Left ventricle myocardium inferior (tissue), 1 donor: ENCODE data around the gene UQCC2. TPM values are rescaled to one million over a fixed set of nuclear protein-coding genes. Genes with fewer than 3 reads are reported as not detected.

Experiments
- DNase-seq: peaks from one replicate; pipeline ENCODE4 v3.0.0-alpha.2; 2020
- H3K27ac ChIP-seq: fragments of 200-600 bp; replicated peaks from 2 replicates; pipeline ENCODE4 v1.8.0; 2021
- H3K27me3 ChIP-seq: fragments of 200-600 bp; 2 replicates; pipeline ENCODE4 v1.8.0; 2021; ENCODE audit warnings: low read depth
- H3K36me3 ChIP-seq: fragments of 200-600 bp; 2 replicates; pipeline ENCODE4 v1.8.0; 2021
- H3K4me1 ChIP-seq: fragments of 200-600 bp; 2 replicates; pipeline ENCODE4 v1.8.0; 2021
- H3K4me3 ChIP-seq: fragments of 200-600 bp; 2 replicates; pipeline ENCODE4 v1.8.0; 2021; ENCODE audit warnings: mild to moderate bottlenecking, moderate library complexity
- H3K9me3 ChIP-seq: fragments of 200-600 bp; replicated peaks from 2 replicates; pipeline ENCODE4 v1.8.0; 2021
- intact Hi-C: fragments of 100-400 bp; cut with micrococcal nuclease; formaldehyde crosslinking; loops from one replicate; pipeline ENCODE4 v1.11.0; 2022
- total RNA-seq: library from RNA; stranded (reverse); fragmentation: NEBNext Ultra II Directional; extraction: Animal tissue kit (Norgen Biotek cat#: 25700); gene quantifications from one replicate; pipeline ENCODE4 v1.2.1, GENCODE V29; 2021
- TF ChIP-seq, protein P1 (sequence below): fragments of 200-600 bp; IDR thresholded peaks from 2 replicates; pipeline ENCODE4 v1.8.0; 2021; ENCODE audit warnings: antibody characterized with exemption, mild to moderate bottlenecking, borderline replicate concordance
- donor health status: DM: no; HTN: yes; CAD: no; lungs with severe emphysema.

UQCC2 gene
- total RNA-seq, 1 donor from 2014 or later = 199 TPM

- Histone ChIP-seq H3K36me3 (peaks cover 61% of the 10 kb centered on the region), H3K27me3 (no peaks in the 10 kb centered on the region), H3K4me1 (peaks cover 11% of the 10 kb centered on the region), H3K27ac (no peak overlapping the region), H3K4me3 (no peak overlapping the region), H3K9me3 (no peaks in the 10 kb centered on the region)
- intact Hi-C loops = loop anchor here (10.0 kb wide), 1 partner anchor 85 kb away; the partner anchor contains the start of gene BAK1
- no peak for DNase-seq
- TF ChIP-seq, protein P1, sequence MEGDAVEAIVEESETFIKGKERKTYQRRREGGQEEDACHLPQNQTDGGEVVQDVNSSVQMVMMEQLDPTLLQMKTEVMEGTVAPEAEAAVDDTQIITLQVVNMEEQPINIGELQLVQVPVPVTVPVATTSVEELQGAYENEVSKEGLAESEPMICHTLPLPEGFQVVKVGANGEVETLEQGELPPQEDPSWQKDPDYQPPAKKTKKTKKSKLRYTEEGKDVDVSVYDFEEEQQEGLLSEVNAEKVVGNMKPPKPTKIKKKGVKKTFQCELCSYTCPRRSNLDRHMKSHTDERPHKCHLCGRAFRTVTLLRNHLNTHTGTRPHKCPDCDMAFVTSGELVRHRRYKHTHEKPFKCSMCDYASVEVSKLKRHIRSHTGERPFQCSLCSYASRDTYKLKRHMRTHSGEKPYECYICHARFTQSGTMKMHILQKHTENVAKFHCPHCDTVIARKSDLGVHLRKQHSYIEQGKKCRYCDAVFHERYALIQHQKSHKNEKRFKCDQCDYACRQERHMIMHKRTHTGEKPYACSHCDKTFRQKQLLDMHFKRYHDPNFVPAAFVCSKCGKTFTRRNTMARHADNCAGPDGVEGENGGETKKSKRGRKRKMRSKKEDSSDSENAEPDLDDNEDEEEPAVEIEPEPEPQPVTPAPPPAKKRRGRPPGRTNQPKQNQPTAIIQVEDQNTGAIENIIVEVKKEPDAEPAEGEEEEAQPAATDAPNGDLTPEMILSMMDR = no peak
Observed at GRCh38 chr6:33670086-33670660, 41.3 kb downstream of the UQCC2 start.

GRCh38 chr6:33668914-33669313 lies 42.6 kb downstream of the UQCC2 start:
- no peak for DNase-seq
- Histone ChIP-seq H3K4me1 (peaks cover 11% of the 10 kb centered on the region), H3K4me3 (no peak overlapping the region), H3K9me3 (no peaks in the 10 kb centered on the region), H3K27ac (no peak overlapping the region), H3K27me3 (no peaks in the 10 kb centered on the region), H3K36me3 (peaks cover 63% of the 10 kb centered on the region)
- TF ChIP-seq, protein P1 = no peak
- intact Hi-C loops = no loop called here

GRCh38 chr6:33668328-33668727 lies 43.2 kb downstream of the UQCC2 start:
- peaks cover 9% of the 10 kb centered on the region for H3K4me1 ChIP-seq
- peaks cover 57% of the 10 kb centered on the region for H3K36me3 ChIP-seq
- no peak for DNase-seq
- intact Hi-C loops = no loop called here
- H3K27ac ChIP-seq = no peak overlapping the region
- TF ChIP-seq, protein P1 = no peak
- H3K9me3 ChIP-seq = no peaks in the 10 kb centered on the region
- H3K4me3 ChIP-seq = no peak overlapping the region
- H3K27me3 ChIP-seq = no peaks in the 10 kb centered on the region

- DNase-seq = no peak
- H3K27me3 ChIP-seq = no peaks in the 10 kb centered on the region
- peaks cover 4% of the 10 kb centered on the region for H3K4me1 ChIP-seq
- H3K36me3 ChIP-seq = peaks cover 54% of the 10 kb centered on the region
- H3K27ac ChIP-seq = no peak overlapping the region
- no peaks in the 10 kb centered on the region for H3K9me3 ChIP-seq
- intact Hi-C loops = no loop called here
- no peak overlapping the region for H3K4me3 ChIP-seq
- TF ChIP-seq, protein P1 = no peak
Observed at GRCh38 chr6:33667776-33668175, 43.7 kb downstream of the UQCC2 start.

DNA sequence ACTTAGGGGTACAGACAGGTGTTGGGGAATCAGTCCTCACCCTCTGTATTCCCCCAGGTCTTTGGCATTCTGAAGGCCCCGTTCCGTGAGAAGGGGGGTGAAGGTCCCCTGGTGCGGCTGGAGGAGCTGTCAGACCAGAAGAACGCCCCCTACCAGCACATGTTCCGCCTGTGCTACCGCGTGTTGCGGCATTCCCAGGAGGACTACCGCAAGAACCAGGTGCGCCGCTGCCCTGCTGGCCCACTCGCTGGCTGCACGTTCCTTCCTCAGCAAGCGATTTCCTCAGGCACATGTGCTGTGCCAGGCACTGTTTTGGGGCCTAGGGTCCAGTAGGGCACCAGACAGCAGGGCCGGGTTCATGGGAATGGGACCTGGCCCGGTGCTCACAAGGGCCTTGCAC lies 44.4 kb downstream of the UQCC2 start:
- no peak for DNase-seq
- H3K36me3 ChIP-seq = peaks cover 54% of the 10 kb centered on the region

More for the DNA sequence above, 44.4 kb downstream of the UQCC2 start:
- Histone ChIP-seq H3K9me3 (no peaks in the 10 kb centered on the region), H3K27ac (no peak overlapping the region), H3K4me3 (no peak overlapping the region), H3K27me3 (no peaks in the 10 kb centered on the region), H3K4me1 (no peaks in the 10 kb centered on the region)
- TF ChIP-seq, protein P1 = no peak
- intact Hi-C loops = no loop called here
